Testis (tissue), 2 donors: ENCODE results near the gene URM1.

Experiments used
- POLR2A ChIP-seq: fragments of 450-650 bp; IDR thresholded peaks from one replicate; pipeline ENCODE4 v1.6.1; 2017; ENCODE audit warnings: antibody characterized with exemption, mild to moderate bottlenecking, moderate library complexity
- TF ChIP-seq, protein P1 (sequence below), 3 experiments: fragments of 450-650 bp in 2 of 3; fragments of 200-600 bp in 1 of 3; sonication (generic) in 1 of 3; IDR thresholded peaks; one replicate each; pipeline ENCODE4 v1.5.1; 2016 to 2019; ENCODE audit warnings: antibody characterized with exemption in 3 of 3, mild to moderate bottlenecking in 2 of 3, moderate library complexity in 1 of 3

DNA sequence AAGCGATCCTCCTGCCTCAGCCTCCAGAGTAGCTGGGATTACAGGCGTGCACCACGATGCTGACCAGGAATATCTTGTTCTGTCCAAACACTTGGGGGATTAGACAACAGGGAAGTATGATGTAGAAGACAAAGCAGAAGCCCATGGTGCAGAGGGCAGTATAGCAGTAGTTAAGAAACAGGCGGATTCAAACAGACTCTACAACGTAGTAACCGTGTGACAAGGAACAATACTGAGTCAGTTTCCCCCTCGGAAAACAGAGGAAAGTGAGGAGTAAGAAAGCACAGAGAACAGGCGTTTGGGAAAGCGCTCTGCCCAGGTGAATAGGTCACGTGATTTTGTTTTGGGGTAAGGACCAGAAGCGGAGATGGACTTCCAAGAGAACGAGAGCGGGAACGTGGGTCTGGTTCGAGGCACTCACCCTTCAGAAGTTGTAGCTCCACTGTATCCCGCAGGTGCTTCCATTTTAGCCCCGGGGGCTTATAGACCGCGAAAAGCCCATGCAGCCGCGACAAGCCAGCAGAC lies 49.2 kb upstream of the URM1 start:
- TF ChIP-seq, protein P1, sequence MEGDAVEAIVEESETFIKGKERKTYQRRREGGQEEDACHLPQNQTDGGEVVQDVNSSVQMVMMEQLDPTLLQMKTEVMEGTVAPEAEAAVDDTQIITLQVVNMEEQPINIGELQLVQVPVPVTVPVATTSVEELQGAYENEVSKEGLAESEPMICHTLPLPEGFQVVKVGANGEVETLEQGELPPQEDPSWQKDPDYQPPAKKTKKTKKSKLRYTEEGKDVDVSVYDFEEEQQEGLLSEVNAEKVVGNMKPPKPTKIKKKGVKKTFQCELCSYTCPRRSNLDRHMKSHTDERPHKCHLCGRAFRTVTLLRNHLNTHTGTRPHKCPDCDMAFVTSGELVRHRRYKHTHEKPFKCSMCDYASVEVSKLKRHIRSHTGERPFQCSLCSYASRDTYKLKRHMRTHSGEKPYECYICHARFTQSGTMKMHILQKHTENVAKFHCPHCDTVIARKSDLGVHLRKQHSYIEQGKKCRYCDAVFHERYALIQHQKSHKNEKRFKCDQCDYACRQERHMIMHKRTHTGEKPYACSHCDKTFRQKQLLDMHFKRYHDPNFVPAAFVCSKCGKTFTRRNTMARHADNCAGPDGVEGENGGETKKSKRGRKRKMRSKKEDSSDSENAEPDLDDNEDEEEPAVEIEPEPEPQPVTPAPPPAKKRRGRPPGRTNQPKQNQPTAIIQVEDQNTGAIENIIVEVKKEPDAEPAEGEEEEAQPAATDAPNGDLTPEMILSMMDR (IDR thresholded peaks at IDR 0.05), result no peak
- TF ChIP-seq POLR2A, result no peak
